ENCODE data around the gene CDH12.

GRCh38 chr5:21862986-21863385 lies 990.2 kb downstream of the CDH12 start:
- TF ChIP-seq CTCF (IDR thresholded peaks at IDR 0.05) (no peak), EP300 (IDR thresholded peaks at IDR 0.05) (no peak)

Measured in ovary (tissue), 3 donors.